Pons (tissue), 1 donor: ENCODE data around the gene DDAH2.

Experiments used
- DNase-seq: peaks from one replicate; pipeline ENCODE4 v3.0.0-alpha.2; 2016; ENCODE audit warnings: low spot score

DDAH2 gene

GRCh38 chr6:31760790-31761189 is 31.7 kb upstream of the DDAH2 start:
- DNase-seq, result no peak

- DNase-seq, result no peak
These were observed 29.2 kb upstream of the DDAH2 start for GRCh38 chr6:31758281-31758680.

GRCh38 chr6:31752739-31753319 is 23.7 kb upstream of the DDAH2 start:
- no peak for DNase-seq

- no peak for DNase-seq
These were observed 21.4 kb upstream of the DDAH2 start for GRCh38 chr6:31750411-31751022.

- no peak for DNase-seq
These were observed 20.4 kb upstream of the DDAH2 start for GRCh38 chr6:31749301-31750036.

- no peak for DNase-seq
These were observed 15.3 kb upstream of the DDAH2 start for GRCh38 chr6:31744422-31744821.

GRCh38 chr6:31742894-31743293 is 13.8 kb upstream of the DDAH2 start:
- DNase-seq, result no peak

GRCh38 chr6:31741815-31742214 is 12.7 kb upstream of the DDAH2 start:
- DNase-seq, result no peak

GRCh38 chr6:31740397-31741223 is 11.5 kb upstream of the DDAH2 start:
- no peak for DNase-seq

GRCh38 chr6:31739639-31740396 is 10.7 kb upstream of the DDAH2 start, which contains the start of gene MSH5:
MSH5 (plus strand) TSS chr6:31740005; CDS start chr6:31740467, 462 bp downstream.
- peak; percentile 98 for DNase-seq

- DNase-seq, result peak; percentile 77
These were observed 9.2 kb upstream of the DDAH2 start for GRCh38 chr6:31737991-31738979.

- DNase-seq, result peak; percentile 45
These were observed 8.4 kb upstream of the DDAH2 start for GRCh38 chr6:31737315-31737990.

GRCh38 chr6:31736768-31737314 is 7.7 kb upstream of the DDAH2 start:
- DNase-seq, result no peak

- peak; percentile 37 for DNase-seq
These were observed 7.1 kb upstream of the DDAH2 start, which contains the start of gene CLIC1 for GRCh38 chr6:31736021-31736767. CLIC1 (minus strand) TSS chr6:31736530; CDS start chr6:31736300, 230 bp downstream.

- DNase-seq, result peak; percentile 25
These were observed 5.8 kb upstream of the DDAH2 start for GRCh38 chr6:31734821-31735406.

GRCh38 chr6:31734247-31734820 is 5.2 kb upstream of the DDAH2 start:
- DNase-seq, result no peak

GRCh38 chr6:31733734-31734133 is 4.6 kb upstream of the DDAH2 start:
- DNase-seq, result no peak

- DNase-seq, result no peak
These were observed 2.9 kb upstream of the DDAH2 start for GRCh38 chr6:31732029-31732428.
